GM18519 (cell line): ENCODE measurements around the gene AKNA.

Experiments
- ATAC-seq: cut with Tn5 transposase; IDR thresholded peaks from one replicate; pipeline ENCODE4 v1.9.1; 2021; ENCODE audit warnings: mild to moderate bottlenecking, moderate library complexity; ENCODE audit not compliant: unreplicated experiment, low FRiP score

The AKNA gene

DNA sequence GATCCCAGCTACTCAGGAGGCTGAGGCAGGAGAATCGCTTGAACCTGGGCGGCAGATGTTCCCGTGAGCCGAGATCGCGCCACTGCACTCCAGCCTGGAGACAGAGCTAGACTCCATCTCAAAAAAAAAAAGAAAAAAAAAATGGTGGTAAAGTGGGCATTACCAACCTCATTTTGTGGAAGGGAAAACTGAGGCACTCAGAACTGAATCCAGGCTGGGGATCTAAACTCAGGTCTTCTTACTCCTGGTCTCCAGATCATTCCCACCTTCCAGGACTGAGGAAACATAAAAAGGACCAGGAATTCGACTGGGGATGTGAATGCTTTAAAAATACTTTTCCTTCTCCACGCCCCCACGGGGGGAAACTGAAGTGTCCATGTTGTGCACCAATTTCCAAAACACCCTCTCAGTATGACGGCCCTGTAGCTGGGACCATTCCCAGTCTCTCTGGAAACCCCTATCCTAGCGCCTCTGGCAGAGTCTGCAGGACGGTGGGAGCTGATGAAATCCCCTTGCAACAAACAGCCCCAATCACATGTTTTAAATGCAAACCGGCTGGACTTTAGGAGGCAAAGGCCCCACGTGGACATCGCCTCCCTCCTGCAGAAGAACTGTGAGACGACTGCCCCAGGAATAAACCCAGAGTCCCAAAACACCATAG is 8.9 kb upstream of the AKNA start:
- ATAC-seq, result no peak

DNA sequence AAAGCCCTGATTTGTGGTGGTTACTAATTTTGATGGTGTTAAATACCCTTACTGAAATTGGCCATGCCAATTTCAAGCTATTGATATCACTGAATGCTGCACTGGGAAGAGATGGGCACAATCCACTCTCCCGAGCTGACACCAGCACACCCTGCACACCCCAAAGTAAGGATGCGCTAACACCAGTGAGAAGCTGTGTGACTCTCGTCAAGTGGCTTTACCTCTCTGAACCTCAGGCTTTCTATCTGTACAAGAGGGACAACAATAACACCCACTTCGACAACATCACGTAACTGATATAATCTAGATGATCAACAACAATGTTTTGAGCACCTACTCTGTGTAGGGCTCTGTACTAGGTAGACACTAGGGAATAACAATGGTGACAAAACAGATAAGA is 8.0 kb upstream of the AKNA start:
- ATAC-seq, result no peak

DNA sequence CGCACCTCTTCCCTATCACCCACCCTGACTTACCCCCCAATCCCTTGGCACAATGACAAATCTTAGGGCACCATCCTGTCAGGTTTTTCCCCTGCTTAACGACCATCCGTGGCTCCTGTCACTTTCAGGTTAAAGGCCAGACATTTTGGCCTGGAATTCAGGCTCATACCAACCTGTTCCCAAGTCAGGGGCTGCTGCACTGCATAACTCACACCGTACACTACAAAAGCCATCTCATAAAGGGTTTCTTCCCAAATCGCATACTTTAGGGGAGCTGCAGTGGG is 7.5 kb upstream of the AKNA start:
- no peak for ATAC-seq

DNA sequence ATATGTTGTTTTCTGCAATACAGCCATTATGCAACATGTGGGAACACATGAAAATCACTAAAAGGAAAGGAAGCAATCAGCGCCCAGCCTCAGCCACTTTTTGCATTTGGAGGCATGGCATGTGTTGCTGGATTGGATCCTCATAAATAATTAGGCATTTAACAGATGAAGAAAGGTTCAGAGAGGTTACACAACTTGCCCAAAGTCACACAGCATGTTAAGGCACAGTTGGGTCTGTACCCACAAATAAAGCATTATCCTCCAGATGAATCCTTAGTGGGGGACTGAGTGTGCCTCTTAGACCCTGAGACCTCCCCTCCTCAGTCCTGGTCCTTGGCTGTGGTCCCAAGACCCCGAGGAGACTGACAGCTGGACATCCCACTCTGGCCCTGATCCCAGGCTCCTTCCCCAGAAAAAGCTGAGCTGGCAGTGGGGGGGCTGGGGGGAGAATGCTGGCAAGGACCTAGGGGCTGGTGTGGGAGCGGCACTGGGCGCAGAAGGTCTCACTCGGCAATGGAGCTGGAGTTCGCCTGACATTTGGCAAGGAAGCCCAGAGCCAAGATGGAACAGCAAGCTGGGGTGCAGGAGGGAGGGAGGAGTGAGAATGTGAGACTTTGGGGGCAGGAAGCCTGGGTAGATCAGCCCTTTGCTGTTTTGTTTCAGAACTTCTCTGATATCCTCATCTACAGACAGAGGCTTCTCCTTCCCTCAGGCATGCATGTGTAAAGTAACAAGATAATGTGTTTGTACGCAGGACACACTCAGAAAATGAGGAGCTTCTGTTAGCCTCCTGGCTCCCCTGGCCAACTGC is 6.9 kb upstream of the AKNA start:
- no peak for ATAC-seq

DNA sequence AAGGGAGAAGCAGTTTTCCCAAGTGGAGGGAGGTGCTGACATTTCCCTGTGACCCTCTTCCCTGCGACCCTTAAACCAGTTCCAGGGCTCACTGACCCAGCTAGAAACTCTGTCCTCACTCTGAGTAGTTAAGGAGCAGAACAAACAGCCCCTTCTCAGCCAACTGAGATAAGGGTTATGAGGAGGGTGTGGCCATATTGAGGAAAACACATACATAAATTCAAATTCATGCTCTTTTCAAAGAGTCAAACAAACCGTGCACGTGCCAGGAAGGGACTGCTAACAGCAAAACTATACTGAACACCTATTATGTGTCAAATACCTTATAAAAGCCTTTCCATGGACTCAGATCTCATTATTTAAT is 4.9 kb upstream of the AKNA start:
- ATAC-seq, result no peak

DNA sequence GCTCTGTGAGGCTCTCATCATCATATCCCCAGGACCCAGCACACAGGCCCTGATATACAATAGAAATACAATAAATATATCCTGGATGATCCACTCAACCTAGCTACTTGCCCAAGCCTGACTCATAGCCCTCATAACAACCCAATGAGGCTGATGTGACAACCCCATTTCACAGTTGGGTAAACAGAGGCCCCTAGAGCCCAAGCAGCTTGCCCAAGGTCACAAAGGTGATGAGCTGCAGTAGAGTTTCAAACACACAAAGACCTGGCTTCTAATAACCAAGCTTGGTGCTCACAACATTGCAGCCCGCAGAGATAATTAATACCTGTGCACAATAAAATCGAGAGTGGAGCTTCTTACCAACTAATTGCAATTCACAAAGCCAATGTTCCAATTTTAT is 3.2 kb upstream of the AKNA start:
- ATAC-seq, result no peak

DNA sequence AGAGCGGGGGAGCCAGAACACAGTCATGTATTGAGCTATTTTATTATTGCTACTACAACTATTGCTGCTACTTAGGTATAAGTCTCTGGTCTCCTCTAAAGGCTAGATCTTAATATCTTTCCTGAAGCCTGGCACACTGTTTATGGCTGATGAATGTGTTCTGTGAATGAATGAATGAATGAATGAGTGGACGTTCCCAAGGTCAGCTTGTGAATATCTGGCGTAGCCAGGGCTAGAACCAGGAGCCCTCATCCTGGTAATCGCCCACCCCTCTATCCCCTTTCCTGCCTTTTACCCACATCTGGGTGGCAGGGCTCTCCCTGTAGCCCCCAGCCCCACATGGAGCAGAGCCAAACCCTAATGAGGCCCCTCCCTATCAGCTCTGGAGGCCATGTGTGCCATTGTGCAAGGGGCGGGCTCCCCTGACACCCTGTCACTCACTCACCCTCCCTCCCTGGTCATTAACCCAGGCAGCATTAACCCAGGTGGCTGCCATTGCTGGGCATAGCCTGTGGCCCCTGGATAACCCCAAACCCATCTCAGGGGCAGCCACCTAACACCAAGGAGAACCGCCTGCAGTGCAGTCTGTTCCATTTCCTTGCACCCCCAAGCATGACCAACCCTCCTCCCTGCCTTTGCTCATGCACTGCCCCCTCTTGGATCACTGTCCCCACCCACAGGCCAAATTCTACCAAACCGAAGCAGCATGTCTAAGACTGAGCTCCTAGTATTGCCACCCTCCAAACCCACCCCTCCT is 2.0 kb upstream of the AKNA start:
- no peak for ATAC-seq

DNA sequence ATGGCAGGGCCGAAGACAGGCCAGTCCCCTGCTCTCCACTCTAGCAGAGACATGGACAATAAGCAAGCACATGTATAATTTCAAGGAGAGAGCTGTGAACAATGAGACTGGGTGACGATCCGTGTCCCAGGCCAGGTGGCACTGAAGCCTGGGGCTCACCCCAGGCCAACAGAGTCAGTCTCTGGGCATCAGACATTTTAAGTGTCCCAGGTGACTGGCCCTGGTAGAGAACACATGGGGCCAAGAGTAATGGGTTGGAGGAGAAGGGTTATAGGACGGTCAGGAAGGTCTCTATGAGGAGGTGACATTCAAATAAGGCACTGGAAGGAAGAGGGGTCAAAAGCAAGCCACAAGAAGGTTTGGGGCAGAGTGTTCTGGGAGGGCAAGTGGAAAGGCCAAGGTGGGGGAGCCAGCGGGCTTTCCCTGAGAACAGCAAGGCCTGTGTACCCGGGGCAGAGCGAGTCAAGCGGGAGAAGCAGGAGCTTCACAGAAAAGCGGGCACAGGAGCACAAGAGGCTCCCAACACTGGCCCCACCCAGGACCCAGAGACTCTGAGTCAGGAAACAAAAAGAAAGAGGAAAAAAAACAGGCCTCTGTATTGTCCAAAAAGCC is 1.1 kb upstream of the AKNA start:
- ATAC-seq, result no peak

DNA sequence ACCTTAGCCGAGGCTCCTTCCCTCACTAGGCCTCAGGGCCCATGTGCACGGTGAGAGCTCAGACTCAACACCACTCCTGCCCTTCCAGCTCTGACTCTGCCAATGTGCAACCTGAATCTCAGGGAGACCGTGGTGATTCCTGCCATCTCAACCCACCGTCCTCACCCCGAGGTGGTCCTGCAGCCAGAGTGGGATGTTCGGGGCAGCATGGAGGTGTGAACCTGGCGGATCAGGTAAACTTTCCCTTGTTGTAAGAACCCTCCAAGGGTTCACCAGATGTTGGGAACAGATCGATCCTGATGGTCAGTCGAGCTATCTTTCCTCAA is 538 bp upstream of the AKNA start:
- no peak for ATAC-seq

DNA sequence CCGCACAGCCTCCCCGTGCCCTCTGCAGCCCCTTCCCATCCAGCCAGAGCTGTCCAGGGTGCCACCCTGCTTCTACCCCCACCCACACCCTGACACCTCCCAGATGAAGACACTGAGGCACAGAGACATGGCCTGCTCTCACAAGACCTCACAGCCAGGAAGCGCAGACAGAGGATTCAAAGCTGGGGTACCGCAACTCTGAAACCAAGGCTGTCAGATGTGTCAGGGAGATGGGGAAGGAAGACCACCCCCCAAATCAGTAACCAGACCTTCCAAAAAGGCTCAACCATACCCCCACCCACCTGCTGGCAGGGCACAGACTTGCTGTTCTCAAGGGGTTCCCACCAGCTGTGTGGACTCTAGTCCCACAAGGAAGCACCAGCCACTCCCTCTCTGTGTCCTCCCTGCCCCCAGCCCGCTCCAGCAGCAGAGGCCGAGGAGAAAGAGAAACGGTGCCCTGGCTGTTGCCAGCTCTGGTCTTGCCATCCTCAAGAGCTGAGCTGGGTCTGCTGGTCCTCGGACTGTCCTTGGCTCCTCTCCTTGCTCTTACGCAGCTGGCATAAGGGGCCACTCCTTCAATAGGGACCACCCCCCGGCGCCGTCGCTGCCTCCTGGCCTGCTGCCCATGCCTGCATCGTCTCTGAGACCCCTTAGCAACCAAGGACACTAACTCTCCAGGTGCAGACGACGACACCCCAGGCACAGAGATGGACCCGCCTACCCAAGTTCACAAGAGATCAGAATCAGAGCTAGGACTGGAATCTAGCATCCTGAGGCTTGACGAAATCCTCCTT is 699 bp downstream of the AKNA start:
- ATAC-seq, result no peak

DNA sequence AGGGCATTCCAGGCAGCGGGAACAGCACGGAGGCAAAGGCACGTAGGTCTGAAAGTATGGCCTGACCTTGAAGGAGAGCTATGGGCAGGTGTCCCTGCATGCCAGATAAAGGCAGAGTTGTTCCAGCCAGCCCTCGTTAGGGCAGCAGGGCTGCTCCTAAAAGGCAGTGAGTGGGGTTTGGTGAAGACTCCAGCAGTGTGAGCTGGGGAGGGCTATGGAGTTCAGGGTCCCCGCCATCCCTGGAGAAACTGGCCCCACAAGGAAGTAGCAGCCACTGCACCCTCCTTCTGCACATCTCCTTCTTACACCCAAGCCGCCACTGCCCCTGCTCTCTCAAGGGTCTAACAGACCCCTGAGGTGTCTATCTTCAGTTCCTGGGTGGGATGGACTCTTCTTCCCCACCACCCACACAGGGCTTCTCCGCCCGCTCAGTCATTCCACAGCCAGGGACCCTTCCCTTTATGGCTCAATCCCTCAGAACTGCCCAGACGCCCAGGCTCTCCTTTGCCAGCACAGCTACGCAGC is 1.4 kb downstream of the AKNA start:
- ATAC-seq, result no peak

DNA sequence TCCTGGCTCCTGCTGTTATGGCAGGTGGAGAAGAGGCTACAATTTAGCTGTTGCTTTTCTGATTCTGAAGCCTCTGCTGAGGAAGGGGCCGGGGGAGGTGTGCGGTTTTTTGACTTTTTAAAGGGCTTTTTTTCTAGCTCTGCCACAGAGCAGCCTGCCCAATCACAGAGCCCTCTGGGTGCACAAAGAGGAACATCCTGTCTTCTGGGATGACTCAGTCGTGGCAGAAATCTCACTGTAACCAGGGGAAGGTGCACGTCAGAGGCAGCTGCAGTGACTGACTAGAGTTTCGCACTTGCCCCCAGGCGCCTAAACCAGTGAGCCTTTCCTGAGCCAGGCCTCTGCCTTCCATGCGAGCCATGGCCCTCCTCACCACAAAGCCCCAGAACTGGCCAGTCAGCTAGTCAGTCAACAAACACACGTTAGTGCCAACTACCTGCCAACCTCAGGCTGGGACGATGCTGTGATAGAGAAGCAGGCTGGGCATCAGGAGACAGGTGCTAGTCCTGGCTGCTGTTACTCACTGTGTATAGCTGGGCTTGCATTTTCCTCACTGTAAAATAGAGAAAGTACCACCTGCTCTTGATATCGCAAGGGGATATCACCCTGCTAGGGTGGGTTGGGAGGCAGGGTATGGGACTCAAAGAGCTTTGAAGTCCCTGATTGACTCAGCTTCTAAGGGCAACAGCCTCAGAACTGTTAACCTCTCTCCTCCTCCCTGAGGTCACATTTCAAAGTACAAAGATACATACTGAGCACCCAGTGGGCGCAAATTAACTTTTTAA is 2.2 kb downstream of the AKNA start:
- peak; percentile 82 for ATAC-seq

DNA sequence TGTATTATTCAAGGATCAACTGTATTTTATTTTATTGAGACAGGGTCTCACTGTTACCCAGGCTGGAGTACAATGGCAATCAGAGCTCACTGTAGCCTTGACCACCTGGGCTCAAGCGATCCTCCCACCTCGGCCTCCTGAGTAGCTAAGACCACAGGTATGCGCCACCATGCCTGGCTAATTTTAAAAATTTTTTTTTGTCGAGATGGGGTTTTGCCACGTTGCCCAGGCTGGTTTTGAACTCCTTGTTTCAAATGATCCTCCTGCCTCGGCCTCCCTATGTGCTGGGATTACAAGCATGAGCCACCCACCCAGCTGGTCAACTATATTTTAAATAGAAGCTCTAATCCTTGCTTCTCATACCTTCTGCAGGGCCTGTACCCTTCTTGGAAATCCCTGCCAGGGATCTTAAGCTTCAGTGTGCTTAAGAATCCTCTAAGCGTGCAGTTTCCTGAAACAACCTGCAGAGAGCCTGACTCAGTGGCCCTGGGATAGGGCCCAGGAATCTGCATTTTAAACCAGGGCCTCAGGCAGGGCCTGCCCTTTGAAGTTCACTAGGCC is 2.9 kb downstream of the AKNA start:
- ATAC-seq, result no peak

DNA sequence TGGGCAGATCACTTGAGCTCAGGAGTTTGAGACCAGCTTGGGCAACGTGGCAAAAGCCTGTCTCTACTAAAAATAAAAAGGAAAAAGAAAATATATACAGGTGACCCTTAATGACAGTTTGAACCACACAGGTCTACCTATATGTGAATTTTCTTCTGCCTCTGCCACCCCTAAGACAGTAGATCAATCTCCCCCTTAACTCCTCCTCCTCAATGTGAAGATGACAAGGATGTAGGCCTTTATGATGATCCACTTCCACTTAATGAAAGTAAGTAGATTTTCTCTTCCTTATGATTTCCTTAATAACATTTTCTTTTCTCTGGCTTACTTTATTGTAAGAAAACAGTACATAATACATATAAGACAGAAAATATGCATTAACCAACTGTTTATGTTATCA is 3.4 kb downstream of the AKNA start:
- ATAC-seq, result no peak

DNA sequence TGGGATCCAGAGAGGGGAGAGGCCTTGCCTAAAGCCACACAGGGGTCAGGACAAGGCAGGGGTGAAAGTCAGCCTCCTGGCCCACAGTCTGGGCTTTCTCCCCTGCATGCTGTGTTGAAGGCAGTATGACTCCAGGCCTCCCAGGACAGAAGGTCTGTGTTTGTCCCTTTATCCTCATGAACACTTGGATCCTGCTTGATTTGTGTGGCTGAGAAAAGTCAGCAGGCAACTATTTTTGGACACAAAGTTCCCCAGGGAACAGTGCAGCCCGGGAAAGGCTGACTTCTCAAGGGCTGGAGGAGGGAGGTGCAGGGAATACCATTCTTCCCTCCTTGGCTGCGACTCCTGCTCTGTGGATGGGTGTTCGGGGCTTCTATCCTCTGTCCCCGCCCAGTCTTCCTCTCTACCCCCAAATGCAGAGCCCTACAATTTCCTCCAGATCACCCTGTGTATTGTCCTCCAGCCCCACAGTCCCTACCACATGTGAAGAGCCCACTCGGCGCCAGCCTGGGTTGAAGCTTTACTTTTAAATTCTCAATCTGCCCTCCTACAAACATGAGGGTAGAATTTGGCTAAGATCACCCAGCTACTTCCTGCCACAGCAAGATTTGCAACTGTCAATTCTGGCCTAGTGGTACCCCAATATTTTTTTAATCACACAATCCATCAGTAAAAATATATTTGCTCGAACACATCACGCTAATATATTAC is 4.1 kb downstream of the AKNA start:
- ATAC-seq, result no peak

DNA sequence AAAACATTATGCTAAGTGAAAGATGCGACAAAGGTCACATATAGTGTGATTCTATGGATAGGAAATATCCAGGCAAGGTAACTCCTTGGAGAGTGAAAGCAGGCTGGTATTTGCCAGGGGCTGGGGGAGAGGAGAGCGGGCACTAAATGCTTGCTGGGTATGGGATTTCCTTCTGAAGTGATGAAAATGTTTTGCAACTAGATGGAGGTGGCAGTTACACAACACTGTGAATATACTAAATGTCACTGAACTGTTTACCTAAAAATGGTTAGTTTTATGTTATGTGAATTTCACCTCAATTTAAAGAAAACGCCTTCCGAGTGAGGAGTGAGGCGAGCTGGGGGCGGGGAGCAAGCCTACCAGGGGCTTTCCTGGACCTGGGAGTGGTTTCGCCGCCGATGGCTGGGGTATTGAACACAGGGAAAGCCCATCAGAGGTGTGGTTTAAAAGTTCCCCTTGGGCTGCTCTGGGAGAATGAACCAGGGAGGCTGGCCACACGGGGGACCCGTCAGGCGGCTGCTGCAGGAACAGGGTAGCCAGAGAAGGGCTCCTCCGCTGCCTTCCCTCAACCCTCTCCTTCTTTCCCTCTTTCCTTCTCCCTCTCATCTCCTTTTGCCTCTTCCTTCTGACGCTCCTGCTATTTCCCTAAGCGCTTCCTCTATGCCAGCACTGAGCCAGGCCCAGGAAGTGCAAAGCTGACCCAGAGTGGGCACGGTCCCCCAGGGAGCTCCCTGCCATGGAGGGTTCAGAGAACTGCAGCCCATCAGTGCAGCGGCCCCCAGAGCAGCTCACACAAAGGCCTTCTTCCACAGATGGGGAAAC is 4.9 kb downstream of the AKNA start:
- ATAC-seq, result no peak

DNA sequence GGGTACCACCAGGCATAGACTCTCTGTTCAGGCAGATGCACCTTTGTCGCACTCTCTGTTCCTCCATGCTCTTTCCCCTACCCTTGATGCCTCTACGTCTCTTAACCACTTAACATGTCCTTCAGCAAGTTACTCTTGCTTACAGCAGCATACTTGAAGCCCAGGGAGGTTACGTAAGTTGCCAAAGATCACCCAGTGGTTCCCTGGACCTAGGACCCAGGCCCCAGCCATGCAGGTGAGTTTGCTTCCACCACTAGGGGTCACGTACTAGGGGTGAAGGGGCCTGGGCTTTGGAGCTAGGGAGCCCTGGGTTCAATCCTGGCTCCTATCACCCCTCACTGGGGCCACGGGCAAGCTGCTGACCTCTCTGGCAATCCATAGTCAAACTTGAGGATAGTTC is 8.9 kb downstream of the AKNA start:
- no peak for ATAC-seq

DNA sequence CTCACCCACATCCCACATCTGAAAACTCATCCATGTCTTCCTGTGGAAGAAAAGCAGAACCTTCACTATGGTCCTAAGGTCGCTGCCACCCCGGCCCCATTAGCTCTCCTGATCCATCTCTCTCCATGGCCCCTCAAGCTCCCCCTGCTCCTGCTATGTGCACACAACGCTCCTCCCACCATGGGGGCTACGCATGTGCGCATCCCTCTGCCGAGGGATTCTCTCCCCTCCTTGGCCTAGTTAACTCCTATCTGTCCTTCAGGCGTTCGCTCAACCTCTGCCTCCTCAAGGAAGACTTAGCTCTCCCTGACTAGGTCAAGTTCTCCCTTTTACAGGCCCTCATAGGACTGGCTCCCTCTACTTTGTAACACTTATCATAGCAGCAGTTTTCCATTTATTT is 9.8 kb downstream of the AKNA start:
- no peak for ATAC-seq
